Measurements from ENCODE around the gene CNTN5. TPM values are rescaled to one million over a fixed set of nuclear protein-coding genes. Genes with fewer than 3 reads are reported as not detected.
"Not testable (repeated sequence)": the region's sequence is repeated elsewhere in the genome, so short reads cannot be mapped to it uniquely, and the experiment has no call there.

The CNTN5 gene
- total RNA-seq, 1 donor from 2014 or later: 1.6 TPM

DNA sequence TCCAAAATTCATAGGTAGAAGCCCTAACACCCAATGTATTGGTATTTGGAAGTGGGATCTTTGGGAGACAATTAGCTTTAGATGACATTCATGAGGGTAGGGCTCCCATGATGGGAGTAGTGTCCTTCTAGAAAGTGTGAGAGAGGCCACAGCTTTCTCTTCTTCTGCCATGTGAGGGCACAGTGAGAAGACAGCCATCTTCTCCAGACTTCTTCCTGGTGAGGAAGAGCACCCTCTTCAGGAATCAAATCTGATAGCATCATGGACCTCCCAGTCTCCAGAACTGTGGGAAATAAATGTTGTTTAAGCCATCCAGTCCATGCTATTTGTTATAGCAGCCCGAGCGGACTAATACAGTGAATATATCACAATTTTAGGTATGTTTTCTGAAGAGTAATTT is 96.9 kb downstream of the CNTN5 start:
- DNase-seq: no peak
- TF ChIP-seq, protein P1, sequence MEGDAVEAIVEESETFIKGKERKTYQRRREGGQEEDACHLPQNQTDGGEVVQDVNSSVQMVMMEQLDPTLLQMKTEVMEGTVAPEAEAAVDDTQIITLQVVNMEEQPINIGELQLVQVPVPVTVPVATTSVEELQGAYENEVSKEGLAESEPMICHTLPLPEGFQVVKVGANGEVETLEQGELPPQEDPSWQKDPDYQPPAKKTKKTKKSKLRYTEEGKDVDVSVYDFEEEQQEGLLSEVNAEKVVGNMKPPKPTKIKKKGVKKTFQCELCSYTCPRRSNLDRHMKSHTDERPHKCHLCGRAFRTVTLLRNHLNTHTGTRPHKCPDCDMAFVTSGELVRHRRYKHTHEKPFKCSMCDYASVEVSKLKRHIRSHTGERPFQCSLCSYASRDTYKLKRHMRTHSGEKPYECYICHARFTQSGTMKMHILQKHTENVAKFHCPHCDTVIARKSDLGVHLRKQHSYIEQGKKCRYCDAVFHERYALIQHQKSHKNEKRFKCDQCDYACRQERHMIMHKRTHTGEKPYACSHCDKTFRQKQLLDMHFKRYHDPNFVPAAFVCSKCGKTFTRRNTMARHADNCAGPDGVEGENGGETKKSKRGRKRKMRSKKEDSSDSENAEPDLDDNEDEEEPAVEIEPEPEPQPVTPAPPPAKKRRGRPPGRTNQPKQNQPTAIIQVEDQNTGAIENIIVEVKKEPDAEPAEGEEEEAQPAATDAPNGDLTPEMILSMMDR (IDR thresholded peaks at IDR 0.05; ENCODE audit: partially characterized antibody, unreplicated experiment): no peak
- Mint-ChIP-seq H3K27me3 (ENCODE audit: unreplicated experiment) (no peaks in the 10 kb centered on the region), H3K9me3 (ENCODE audit: unreplicated experiment) (no peaks in the 10 kb centered on the region), H3K27ac (ENCODE audit: unreplicated experiment) (no peak overlapping the region), H3K4me3 (ENCODE audit: unreplicated experiment) (no peak overlapping the region), H3K36me3 (ENCODE audit: unreplicated experiment) (no peaks in the 10 kb centered on the region), H3K4me1 (ENCODE audit: low read depth, unreplicated experiment) (no peaks in the 10 kb centered on the region)

DNA sequence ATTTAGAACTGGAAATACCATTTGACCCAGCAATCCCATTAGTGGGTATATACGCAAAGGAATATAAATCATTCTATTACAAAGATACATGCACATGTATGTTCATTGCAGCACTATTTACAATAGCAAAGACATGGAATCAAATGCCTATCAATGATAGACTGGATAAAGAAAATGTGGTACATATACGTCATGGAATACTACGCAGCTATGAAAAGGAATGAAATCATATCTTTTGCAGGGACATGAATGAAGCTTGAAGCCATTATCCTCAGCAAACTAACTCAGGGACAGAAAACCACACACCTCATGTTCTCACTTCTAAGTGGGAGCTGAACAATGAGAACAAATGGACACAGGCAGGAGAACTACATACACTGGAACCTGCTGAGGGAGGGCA is 113.1 kb downstream of the CNTN5 start:
- not testable (repeated sequence) for H3K27ac Mint-ChIP-seq (ENCODE audit: unreplicated experiment); H3K27me3 Mint-ChIP-seq (ENCODE audit: unreplicated experiment); H3K36me3 Mint-ChIP-seq (ENCODE audit: unreplicated experiment); DNase-seq; H3K4me1 Mint-ChIP-seq (ENCODE audit: low read depth, unreplicated experiment); H3K4me3 Mint-ChIP-seq (ENCODE audit: unreplicated experiment); H3K9me3 Mint-ChIP-seq (ENCODE audit: unreplicated experiment)

- Mint-ChIP-seq H3K4me3 (ENCODE audit: unreplicated experiment) (no peak overlapping the region), H3K27me3 (ENCODE audit: unreplicated experiment) (no peaks in the 10 kb centered on the region), H3K27ac (ENCODE audit: unreplicated experiment) (no peak overlapping the region), H3K36me3 (ENCODE audit: unreplicated experiment) (no peaks in the 10 kb centered on the region), H3K4me1 (ENCODE audit: low read depth, unreplicated experiment) (no peaks in the 10 kb centered on the region), H3K9me3 (ENCODE audit: unreplicated experiment) (no peaks in the 10 kb centered on the region)
- TF ChIP-seq, protein P1 (IDR thresholded peaks at IDR 0.05; ENCODE audit: partially characterized antibody, unreplicated experiment): no peak
- DNase-seq: no peak
Measured at GRCh38 chr11:99135508-99135907, 114.8 kb downstream of the CNTN5 start.

DNA sequence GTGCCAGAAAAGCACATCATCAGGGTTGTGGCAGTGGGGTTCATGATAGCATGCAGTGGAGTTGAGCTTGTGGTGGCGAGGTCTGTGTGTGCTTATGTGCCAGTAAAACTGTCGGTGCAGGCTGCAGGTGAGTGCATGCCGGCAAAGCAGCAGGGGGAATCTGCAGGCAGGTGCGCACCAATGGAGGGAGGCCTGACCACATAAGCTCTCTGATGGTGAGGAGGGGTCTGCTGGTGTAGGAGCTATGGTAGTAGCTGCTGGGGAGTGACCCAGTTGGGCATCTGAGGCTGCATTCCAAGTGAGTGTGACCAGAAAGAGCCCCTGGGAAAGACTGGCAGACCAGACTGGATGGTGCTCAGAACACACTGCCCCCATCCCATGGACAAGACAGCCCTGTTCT is 121.5 kb downstream of the CNTN5 start:
- H3K4me1 Mint-ChIP-seq (ENCODE audit: low read depth, unreplicated experiment): no peaks in the 10 kb centered on the region
- no peak overlapping the region for H3K4me3 Mint-ChIP-seq (ENCODE audit: unreplicated experiment)
- no peaks in the 10 kb centered on the region for H3K27me3 Mint-ChIP-seq (ENCODE audit: unreplicated experiment)
- no peaks in the 10 kb centered on the region for H3K36me3 Mint-ChIP-seq (ENCODE audit: unreplicated experiment)
- no peaks in the 10 kb centered on the region for H3K9me3 Mint-ChIP-seq (ENCODE audit: unreplicated experiment)
- no peak for DNase-seq
- H3K27ac Mint-ChIP-seq (ENCODE audit: unreplicated experiment): no peak overlapping the region
- TF ChIP-seq, protein P1 (IDR thresholded peaks at IDR 0.05; ENCODE audit: partially characterized antibody, unreplicated experiment): no peak

DNA sequence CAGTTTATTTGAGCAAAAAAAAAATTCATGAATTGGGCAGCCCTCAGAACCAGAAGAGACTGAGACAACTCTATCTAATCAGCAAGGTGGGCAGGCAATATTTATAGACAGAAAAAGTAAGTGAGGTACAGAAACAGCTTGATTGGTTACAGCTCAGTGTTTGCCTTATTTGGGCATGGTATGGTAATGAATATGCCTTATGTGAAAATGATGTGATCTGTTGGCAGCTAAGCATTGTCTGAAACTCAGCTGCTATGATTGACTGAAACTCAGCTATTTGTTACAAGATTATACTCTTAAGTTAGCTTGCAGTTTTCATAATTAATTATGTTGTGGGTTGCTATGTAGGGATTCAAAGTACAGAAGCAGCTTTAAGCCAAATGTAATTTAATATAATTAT is 127.6 kb downstream of the CNTN5 start:
- Mint-ChIP-seq H3K27me3 (ENCODE audit: unreplicated experiment) (no peaks in the 10 kb centered on the region), H3K4me1 (ENCODE audit: low read depth, unreplicated experiment) (peaks cover 2% of the 10 kb centered on the region)

More for the DNA sequence above, 127.6 kb downstream of the CNTN5 start:
- Mint-ChIP-seq H3K27ac (ENCODE audit: unreplicated experiment) (no peak overlapping the region), H3K36me3 (ENCODE audit: unreplicated experiment) (no peaks in the 10 kb centered on the region), H3K9me3 (ENCODE audit: unreplicated experiment) (peaks cover 3% of the 10 kb centered on the region), H3K4me3 (ENCODE audit: unreplicated experiment) (no peak overlapping the region)
- TF ChIP-seq, protein P1 (IDR thresholded peaks at IDR 0.05; ENCODE audit: partially characterized antibody, unreplicated experiment): no peak
- no peak for DNase-seq
